Transverse colon (tissue), 4 donors: ENCODE data around the gene GSTM5. TPM values are rescaled to one million over a fixed set of nuclear protein-coding genes. Genes with fewer than 3 reads are reported as not detected.
"Not testable (repeated sequence)": the region's sequence is repeated elsewhere in the genome, so short reads cannot be mapped to it uniquely, and the experiment has no call there.

Experiments used
- DNase-seq: peaks from one replicate; pipeline ENCODE4 v3.0.0-alpha.2; 2019
- H3K27ac ChIP-seq, 4 donors: fragments of 200-600 bp; sonication (generic); 2 replicates each; pipeline ENCODE4 v1.5.1; 2016 to 2018; ENCODE audit warnings: inconsistent platforms in 4 of 4
- H3K27me3 ChIP-seq: fragments of 200-600 bp; sonication (generic); 2 replicates; pipeline ENCODE4 v1.5.1; 2017; ENCODE audit warnings: inconsistent platforms
- H3K36me3 ChIP-seq, 4 donors: fragments of 200-600 bp; sonication (generic); 2 replicates each; pipeline ENCODE4 v1.5.1; 2017 to 2019; ENCODE audit warnings: inconsistent platforms in 4 of 4
- H3K4me1 ChIP-seq, 4 donors: fragments of 200-600 bp; sonication (generic); 2 replicates each; pipeline ENCODE4 v1.5.1; 2017 to 2020; ENCODE audit warnings: inconsistent platforms in 4 of 4
- H3K4me3 ChIP-seq, 4 donors: fragments of 200-600 bp; sonication (generic); 1 replicate in 1 of 4; 2 replicates in 3 of 4; pipeline versions ENCODE4 v1.5.1 to v1.6.1; 2017 to 2019; ENCODE audit warnings: inconsistent platforms in 4 of 4
- H3K9me3 ChIP-seq, 2 donors: fragments of 200-600 bp; sonication (generic); 2 replicates each; pipeline ENCODE4 v1.5.1; 2017 to 2019; ENCODE audit warnings: inconsistent platforms in 2 of 2
- CTCF ChIP-seq, 5 experiments: fragments of 200-600 bp in 3 of 5; fragments of 450-650 bp in 2 of 5; sonication (generic) in 3 of 5; IDR thresholded peaks; 1 replicate in 2 of 5; 2 replicates in 3 of 5; pipeline ENCODE4 v1.5.1; 2016 to 2017; ENCODE audit warnings: antibody characterized with exemption in 5 of 5, inconsistent platforms in 3 of 5, mild to moderate bottlenecking in 2 of 5, moderate library complexity in 1 of 5
- EP300 ChIP-seq: sonication (generic); formaldehyde crosslinking; IDR thresholded peaks from one replicate; pipeline ENCODE4 v1.6.1; 2017; ENCODE audit warnings: antibody characterized with exemption, low read depth
- POLR2A ChIP-seq: fragments of 450-650 bp; IDR thresholded peaks from one replicate; pipeline ENCODE4 v1.6.1; 2016; ENCODE audit warnings: antibody characterized with exemption, mild to moderate bottlenecking, moderate library complexity
- POLR2AphosphoS5 ChIP-seq, 3 donors: sonication (generic); formaldehyde crosslinking; IDR thresholded peaks; one replicate each; pipeline ENCODE4 v1.6.1; 2016; ENCODE audit warnings: antibody characterized with exemption in 3 of 3
- WGBS, 2 donors: methylation state at CpG; one replicate each; pipeline ENCODE4 v1.1.5; 2018; ENCODE audit warnings: low coverage in 1 of 2; 5-methylcytosine and 5-hydroxymethylcytosine counted together
- in situ Hi-C, 4 donors: fragments of 200-750 bp; cut with MboI; loops; one replicate each; pipeline versions ENCODE4 v1.15.0 to v1.15.1; 2017; ENCODE audit warnings: low sequenced_read_pairs in 3 of 4, low pct_ligation_motif_present in 1 of 4, low pct_unique_long_range_greater_than_20kb in 1 of 4
- intact Hi-C: fragments of 100-400 bp; cut with DNase I; formaldehyde crosslinking; loops from one replicate; pipeline ENCODE4 v1.15.1; 2023; ENCODE audit warnings: low total_unique reads
- total RNA-seq, 4 donors: library from RNA; depleted of rRNA; stranded (reverse); fragments of >200 nt; gene quantifications; one replicate each; pipeline ENCODE4 v1.1.0, GENCODE V29; 2016

GSTM5 gene
- total RNA-seq, 4 donors from 2014 or later: 1.2 to 1.4 TPM; not detected in 2

DNA sequence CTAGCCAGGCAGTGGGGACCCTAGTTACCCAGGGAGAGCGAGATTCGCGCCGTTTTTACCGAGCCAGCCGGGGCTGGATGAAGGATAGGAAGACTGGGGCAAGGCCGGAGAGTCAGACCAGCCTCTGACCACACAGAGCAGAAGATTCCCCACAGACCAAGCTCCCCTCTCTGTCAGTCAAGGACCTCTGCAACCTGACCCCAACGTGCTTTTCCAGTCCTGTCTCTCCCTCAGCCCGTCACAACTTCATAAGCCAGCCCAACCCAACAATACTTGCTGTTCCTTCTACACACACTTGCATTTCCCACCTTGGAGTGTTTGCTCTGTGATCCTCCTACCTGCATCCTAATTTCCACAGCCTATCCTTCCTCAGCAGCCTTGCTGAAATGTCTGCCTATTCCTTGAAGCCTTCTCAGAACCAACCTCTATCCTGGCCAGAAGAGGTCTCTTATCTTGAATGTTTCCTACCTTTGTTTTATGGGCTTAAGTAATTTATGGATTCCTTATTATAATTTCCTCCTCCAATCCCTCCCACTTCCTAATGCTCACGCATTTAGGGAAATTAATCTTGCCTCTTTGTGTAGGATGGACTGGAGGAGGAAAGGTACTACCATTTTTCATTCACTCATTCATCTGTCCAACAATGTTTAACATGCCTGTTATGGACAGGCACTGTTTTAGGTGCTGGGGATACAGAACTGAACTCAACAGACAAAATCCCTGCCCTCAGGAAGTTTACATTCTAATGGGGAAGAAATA, 28.7 kb downstream of the GSTM5 start, which contains the start of gene GSTM3:
GSTM3 (minus strand) TSS at position 424 of the 759 bp plus-strand sequence. CDS start 751 bp downstream, outside the sequence.
- DNase-seq: no peak
- peak within 1 kb of the TSS; percentile 70 to 84 (median 74) for H3K4me3 ChIP-seq
- H3K27ac ChIP-seq: peak within 1 kb of the TSS; percentile 78 to 88 (median 80)
- no peaks in the 10 kb centered on the region for H3K36me3 ChIP-seq
- in situ Hi-C loops: no loop called here
- no peak for TF ChIP-seq POLR2A
- TF ChIP-seq CTCF (IDR thresholded peaks at IDR 0.05): no peak
- 0 to 19% methylated on average over 2 to 10 of the region's 10 CpGs for WGBS, 2 donors
- H3K27me3 ChIP-seq: no peaks in the 10 kb centered on the region
- H3K9me3 ChIP-seq: no peaks in the 10 kb centered on the region
- peaks cover 0 to 12% (median 9%) of the 10 kb centered on the region in 4 donors for H3K4me1 ChIP-seq
- intact Hi-C loops: no loop called here

DNA sequence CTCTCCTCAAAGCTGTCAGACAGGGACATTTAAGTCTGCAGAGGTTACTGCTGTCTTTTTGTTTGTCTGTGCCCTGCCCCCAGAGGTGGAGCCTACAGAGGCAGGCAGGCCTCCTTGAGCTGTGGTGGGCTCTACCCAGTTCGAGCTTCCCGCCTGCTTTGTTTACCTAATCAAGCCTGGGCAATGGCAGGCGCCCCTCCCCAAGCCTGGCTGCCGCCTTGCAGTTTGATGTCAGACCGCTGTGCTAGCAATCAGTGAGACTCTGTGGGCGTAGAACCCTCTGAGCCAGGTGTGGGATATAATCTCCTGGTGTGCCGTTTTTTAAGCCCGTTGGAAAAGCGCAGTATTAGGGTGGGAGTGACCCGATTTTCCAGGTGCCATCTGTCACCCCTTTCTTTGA, 36.3 kb downstream of the GSTM5 start:
- H3K9me3 ChIP-seq, H3K4me1 ChIP-seq, H3K27ac ChIP-seq, H3K4me3 ChIP-seq, H3K27me3 ChIP-seq, DNase-seq, H3K36me3 ChIP-seq, in situ Hi-C loops: not testable (repeated sequence)
- intact Hi-C loops: loop anchor here (1.0 kb wide), 1 partner anchor 25 kb away; no protein-coding TSS in a partner anchor
- WGBS, 2 donors: 96 to 100% methylated on average over 1 to 10 of the region's 10 CpGs

DNA sequence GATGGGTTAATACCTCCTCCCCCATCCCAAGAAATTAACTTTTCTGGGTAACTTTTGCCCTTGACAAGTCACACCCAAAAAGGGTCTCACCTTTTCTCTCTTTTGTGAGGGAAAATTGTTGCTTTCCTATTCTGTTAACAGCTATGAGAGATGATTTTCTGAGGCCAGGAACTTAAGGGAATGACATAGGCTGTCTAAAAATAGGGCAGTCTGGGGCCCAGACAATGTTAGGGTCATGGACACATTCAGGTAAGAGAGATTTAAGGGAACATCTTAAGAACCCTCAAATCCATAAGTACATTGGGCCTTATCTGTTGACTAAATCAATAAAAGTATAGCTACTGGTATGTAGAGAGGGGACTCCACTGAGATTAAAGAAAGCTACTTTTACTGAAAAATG, 37.2 kb downstream of the GSTM5 start:
- intact Hi-C loops: no loop called here
- Histone ChIP-seq H3K9me3 (no peaks in the 10 kb centered on the region), H3K4me1 (no peaks in the 10 kb centered on the region), H3K27me3 (no peaks in the 10 kb centered on the region), H3K36me3 (peaks cover 0 to 5% (median 2%) of the 10 kb centered on the region in 4 donors), H3K4me3 (no peak overlapping the region), H3K27ac (no peak overlapping the region)
- no peak for DNase-seq
- in situ Hi-C loops: no loop called here
- TF ChIP-seq EP300: no peak
- TF ChIP-seq CTCF (IDR thresholded peaks at IDR 0.05): no peak
- no peak for TF ChIP-seq POLR2AphosphoS5 (IDR thresholded peaks at IDR 0.05)
- TF ChIP-seq POLR2A: no peak

- Histone ChIP-seq H3K4me3 (no peak overlapping the region), H3K27me3 (no peaks in the 10 kb centered on the region), H3K9me3 (no peaks in the 10 kb centered on the region), H3K36me3 (peaks cover 0 to 5% (median 2%) of the 10 kb centered on the region in 4 donors), H3K4me1 (no peaks in the 10 kb centered on the region), H3K27ac (no peak overlapping the region)
- WGBS, 2 donors: 94 to 100% methylated on average over 1 to 11 of the region's 11 CpGs
- TF ChIP-seq POLR2AphosphoS5 (IDR thresholded peaks at IDR 0.05) (no peak), EP300 (no peak), POLR2A (no peak), CTCF (IDR thresholded peaks at IDR 0.05) (no peak)
- intact Hi-C loops: no loop called here
- no peak for DNase-seq
- in situ Hi-C loops: no loop called here
Measured at GRCh38 chr1:109750241-109750882, 38.3 kb downstream of the GSTM5 start.
